Kasumi-1 (cell line): ENCODE data around the gene PCDHGA1.
"Not testable (repeated sequence)": the region's sequence is repeated elsewhere in the genome, so short reads cannot be mapped to it uniquely, and the experiment has no call there.

Experiments
- DNase-seq, 2 experiments: peaks; one replicate each; lab custom pipeline; 2025; lab: John Stamatoyannopoulos, UW

The PCDHGA1 gene

DNA sequence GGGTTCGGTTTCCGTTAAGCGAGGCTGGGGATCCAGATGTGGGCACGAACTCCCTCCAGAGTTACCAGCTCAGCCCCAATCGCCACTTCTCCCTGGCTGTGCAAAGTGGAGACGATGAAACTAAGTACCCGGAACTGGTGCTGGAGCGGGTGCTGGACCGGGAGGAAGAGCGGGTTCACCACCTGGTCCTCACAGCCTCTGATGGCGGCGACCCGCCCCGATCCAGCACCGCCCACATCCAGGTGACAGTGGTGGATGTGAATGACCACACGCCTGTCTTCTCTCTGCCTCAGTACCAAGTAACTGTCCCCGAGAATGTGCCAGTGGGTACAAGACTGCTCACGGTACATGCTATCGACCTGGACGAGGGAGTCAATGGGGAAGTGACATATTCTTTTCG is 53.0 kb downstream of the PCDHGA1 start:
- no peak for DNase-seq

DNA sequence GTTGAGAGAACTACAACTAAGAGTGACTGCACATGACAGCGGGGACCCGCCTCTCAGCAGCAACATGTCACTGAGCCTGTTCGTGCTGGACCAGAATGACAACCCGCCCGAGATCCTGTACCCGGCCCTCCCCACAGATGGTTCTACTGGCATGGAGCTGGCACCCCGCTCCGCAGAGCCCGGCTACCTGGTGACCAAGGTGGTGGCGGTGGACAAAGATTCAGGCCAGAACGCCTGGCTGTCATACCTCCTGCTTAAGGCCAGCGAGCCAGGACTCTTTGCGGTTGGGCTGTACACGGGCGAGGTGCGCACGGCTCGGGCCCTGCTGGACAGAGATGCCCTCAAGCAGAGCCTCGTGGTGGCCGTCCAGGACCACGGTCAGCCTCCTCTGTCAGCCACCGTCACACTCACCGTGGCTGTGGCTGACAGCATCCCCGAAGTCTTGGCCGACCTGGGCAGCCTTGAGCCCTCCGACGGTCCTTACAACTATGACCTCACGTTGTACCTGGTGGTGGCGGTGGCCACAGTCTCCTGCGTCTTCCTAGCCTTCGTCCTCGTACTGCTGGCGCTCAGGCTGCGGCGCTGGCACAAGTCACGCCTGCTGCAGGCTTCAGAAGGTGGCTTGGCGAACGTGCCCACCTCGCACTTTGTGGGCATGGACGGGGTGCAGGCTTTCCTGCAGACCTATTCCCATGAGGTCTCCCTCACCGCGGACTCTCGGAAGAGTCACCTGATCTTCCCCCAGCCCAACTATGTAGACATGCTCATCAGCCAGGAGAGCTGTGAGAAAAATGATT is 54.4 kb downstream of the PCDHGA1 start:
- no peak for DNase-seq

DNA sequence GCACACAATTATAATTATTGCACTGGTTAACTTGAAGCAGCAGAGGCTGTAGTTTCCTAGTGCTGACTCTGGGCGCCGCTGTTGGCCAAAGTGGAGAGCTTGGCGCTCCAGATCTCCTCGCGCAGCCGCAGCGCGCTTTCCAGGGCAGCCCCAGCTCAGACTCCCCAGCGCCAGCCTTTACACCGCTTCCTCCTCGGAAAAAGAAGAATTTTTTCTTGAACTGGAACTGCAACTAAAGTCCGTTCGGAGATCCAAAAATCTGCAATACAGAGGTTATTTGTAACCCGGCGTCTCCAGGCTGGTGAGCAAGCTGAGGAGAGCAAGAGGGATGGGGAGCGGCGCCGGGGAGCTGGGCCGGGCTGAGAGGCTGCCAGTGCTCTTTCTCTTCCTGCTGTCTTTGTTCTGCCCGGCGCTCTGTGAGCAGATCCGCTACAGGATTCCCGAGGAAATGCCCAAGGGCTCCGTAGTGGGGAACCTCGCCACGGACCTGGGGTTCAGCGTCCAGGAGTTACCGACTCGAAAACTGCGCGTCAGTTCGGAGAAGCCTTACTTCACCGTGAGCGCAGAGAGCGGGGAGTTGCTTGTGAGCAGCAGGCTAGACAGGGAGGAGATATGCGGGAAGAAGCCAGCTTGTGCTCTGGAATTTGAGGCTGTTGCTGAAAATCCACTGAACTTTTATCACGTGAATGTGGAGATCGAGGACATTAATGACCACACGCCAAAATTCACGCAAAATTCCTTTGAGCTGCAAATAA is 57.4 kb downstream of the PCDHGA1 start, which contains the start of gene PCDHGB4:
TSS of gene PCDHGB4 (plus strand) at position 142 of the 755 bp plus-strand sequence. CDS start at position 329, 187 bp downstream.
- DNase-seq = not testable (repeated sequence)

DNA sequence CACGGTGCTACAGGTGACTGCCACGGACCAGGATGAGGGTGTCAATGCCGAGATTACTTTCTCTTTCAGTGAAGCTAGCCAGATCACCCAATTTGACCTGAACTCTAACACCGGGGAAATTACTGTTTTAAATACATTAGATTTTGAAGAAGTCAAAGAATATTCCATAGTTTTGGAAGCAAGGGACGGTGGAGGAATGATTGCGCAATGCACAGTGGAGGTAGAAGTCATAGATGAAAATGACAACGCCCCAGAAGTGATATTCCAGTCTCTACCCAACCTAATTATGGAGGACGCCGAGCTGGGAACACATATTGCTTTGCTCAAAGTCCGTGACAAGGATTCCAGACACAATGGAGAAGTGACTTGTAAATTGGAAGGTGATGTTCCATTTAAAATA is 58.3 kb downstream of the PCDHGA1 start:
- DNase-seq = no peak

DNA sequence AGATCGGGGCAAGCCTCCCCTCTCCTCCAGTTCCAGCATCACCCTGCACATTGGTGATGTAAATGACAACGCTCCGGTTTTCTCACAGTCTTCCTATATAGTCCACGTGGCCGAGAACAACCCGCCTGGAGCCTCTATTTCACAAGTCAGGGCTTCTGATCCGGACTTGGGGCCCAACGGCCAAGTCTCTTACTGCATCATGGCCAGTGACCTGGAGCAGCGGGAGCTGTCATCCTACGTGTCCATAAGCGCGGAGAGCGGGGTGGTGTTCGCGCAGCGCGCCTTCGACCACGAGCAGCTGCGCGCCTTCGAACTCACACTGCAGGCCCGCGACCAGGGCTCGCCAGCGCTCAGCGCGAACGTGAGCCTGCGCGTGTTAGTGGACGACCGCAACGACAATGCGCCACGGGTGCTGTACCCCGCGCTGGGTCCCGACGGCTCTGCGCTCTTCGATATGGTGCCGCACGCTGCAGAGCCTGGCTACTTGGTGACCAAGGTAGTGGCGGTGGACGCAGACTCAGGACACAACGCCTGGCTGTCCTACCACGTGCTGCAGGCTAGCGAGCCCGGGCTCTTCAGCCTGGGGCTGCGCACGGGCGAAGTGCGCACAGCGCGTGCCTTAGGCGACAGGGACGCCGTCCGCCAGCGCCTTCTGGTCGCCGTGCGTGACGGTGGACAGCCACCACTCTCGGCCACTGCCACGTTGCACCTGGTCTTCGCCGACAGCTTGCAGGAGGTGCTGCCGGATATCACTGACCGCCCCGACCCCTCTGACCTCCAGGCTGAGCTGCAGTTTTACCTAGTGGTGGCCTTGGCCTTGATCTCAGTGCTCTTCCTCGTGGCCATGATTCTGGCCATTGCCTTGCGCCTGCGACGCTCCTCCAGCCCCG is 59.1 kb downstream of the PCDHGA1 start:
- no peak for DNase-seq

DNA sequence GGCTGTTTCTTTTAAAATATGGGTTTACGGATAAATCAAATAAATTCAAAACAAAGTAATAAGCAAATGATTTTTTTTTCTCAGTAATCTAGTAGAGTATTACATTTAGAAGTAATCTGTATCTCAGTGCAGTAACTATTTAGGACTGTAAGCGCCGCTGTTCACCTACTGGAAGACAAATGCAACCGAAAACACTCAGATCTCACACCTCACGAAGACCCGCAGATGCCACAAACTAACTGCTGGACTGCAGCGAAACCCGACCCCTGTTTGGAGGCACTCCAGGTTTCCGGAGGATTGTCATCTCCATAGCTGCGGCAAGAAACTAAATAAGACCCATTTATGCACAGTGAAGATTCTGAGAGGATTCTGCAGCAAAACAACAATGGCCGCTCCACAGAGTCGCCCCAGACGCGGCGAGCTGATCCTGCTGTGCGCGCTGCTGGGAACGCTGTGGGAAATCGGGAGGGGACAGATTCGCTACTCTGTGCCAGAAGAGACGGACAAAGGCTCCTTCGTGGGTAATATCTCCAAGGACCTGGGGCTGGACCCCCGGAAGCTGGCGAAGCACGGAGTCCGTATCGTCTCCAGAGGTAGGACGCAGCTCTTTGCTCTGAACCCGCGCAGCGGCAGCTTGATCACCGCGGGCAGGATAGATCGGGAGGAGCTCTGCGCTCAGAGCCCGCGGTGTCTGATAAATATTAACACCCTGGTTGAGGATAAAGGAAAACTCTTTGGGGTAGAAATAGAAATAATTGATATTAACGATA is 62.3 kb downstream of the PCDHGA1 start, which contains the start of gene PCDHGA8:
TSS of gene PCDHGA8 (plus strand) at position 205 of the 770 bp plus-strand sequence. CDS start at position 386, 181 bp downstream.
- no peak for DNase-seq

DNA sequence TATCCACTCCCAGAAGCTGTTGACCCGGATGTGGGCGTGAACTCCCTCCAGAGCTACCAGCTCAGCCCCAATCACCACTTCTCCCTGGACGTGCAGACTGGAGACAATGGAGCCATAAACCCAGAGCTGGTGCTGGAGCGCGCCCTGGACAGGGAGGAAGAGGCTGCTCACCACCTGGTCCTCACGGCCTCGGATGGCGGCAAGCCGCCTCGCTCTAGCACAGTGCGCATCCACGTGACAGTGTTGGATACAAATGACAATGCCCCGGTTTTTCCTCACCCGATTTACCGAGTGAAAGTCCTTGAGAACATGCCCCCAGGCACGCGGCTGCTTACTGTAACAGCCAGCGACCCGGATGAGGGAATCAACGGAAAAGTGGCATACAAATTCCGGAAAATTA is 63.0 kb downstream of the PCDHGA1 start:
- DNase-seq = no peak

DNA sequence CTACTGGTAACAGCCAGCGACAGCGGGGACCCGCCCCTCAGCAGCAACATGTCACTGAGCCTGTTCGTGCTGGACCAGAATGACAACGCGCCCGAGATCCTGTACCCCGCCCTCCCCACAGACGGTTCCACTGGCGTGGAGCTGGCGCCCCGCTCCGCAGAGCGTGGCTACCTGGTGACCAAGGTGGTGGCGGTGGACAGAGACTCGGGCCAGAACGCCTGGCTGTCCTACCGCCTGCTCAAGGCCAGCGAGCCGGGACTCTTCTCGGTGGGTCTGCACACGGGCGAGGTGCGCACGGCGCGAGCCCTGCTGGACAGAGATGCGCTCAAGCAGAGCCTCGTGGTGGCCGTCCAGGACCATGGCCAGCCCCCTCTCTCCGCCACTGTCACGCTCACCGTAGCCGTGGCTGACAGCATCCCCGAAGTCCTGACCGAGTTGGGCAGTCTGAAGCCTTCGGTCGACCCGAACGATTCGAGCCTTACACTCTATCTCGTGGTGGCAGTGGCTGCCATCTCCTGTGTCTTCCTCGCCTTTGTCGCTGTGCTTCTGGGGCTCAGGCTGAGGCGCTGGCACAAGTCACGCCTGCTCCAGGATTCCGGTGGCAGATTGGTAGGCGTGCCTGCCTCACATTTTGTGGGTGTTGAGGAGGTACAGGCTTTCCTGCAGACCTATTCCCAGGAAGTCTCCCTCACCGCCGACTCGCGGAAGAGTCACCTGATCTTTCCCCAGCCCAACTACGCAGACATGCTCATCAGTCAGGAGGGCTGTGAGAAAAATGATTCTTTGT is 64.3 kb downstream of the PCDHGA1 start:
- DNase-seq = not testable (repeated sequence)

DNA sequence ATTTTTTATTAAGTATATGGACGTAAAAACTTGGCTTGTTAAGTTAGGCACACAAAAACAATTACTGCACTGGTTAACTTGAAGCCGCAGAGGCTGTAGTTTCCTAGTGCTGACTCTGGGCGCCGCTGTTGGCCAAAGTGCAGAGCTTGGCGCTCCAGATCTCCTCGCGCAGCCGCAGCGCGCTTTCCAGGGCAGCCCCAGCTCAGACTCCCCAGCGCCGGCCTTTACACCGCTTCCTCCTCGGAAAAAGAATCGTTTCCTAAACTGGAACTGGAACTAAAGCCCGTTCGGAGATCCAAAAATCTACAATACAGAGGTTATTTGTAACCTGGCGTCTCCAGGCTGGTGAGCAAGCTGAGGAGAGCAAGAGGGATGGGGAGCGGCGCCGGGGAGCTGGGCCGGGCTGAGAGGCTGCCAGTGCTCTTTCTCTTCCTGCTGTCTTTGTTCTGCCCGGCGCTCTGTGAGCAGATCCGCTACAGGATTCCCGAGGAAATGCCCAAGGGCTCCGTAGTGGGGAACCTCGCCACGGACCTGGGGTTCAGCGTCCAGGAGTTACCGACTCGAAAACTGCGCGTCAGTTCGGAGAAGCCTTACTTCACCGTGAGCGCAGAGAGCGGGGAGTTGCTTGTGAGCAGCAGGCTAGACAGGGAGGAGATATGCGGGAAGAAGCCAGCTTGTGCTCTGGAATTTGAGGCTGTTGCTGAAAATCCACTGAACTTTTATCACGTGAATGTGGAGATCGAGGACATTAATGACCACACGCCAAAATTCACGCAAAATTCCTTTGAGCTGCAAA is 67.6 kb downstream of the PCDHGA1 start, which contains the start of gene PCDHGB5:
TSS of gene PCDHGB5 (plus strand) at position 192 of the 796 bp plus-strand sequence. CDS start at position 373, 181 bp downstream.
- not testable (repeated sequence) for DNase-seq

DNA sequence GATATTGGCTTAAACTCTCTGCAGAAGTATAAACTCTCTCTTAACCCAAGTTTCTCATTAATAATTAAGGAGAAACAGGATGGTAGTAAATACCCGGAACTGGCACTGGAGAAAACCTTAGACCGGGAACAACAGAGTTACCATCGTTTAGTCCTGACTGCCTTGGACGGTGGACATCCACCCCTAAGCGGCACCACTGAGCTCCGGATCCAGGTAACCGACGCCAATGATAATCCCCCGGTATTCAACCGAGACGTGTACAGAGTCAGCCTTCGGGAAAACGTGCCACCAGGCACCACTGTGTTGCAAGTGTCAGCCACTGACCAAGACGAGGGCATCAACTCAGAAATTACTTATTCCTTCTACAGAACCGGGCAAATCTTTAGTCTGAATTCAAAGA is 68.3 kb downstream of the PCDHGA1 start:
- no peak for DNase-seq

DNA sequence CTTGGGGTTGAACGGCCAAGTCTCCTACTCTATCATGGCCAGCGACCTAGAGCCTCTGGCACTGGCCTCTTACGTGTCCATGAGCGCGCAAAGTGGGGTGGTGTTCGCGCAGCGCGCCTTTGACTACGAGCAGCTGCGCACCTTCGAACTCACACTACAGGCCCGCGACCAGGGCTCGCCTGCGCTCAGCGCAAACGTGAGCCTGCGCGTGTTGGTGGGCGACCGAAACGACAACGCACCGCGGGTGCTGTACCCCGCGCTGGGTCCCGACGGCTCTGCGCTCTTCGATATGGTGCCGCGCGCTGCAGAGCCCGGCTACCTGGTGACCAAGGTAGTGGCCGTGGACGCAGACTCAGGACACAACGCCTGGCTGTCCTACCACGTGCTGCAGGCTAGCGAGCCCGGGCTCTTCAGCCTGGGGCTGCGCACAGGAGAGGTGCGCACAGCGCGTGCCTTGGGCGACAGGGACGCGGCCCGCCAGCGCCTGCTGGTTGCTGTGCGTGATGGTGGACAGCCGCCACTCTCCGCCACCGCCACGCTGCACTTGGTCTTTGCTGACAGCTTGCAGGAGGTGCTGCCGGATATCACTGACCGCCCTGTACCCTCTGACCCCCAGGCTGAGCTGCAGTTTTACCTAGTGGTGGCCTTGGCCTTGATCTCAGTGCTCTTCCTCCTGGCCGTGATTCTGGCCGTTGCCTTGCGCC is 69.4 kb downstream of the PCDHGA1 start:
- no peak for DNase-seq

DNA sequence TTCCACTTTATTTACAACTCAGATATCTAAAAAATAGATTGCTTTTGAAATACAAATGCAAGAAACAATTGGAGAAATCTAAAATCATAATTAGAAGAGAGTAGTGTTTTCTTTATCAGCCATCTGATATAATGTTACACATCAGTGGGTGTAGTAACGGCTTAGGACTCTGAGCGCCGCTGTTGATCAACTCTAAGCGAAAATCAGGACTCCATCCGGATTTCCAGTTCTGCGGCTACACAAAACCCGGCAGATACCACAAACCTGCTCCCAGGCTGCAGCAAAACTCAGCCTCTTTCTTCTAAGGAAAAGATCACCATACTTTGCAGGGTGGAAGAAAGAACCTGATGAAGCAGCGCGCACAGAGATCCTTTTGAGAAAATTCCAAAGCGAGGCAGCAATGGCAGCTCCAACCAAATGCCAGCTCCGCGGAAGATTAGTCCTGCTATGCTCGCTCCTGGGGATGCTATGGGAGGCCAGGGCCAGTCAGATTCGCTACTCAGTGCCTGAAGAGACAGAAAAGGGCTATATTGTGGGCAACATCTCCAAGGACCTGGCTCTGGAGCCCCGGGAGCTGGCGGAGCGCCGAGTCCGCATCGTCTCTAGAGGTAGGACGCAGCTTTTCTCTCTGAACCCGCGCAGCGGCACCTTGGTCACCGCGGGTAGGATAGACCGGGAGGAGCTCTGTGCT is 72.4 kb downstream of the PCDHGA1 start, which contains the start of gene PCDHGA9:
TSS of gene PCDHGA9 (plus strand) at position 226 of the 691 bp plus-strand sequence. CDS start at position 401, 175 bp downstream.
- no peak for DNase-seq

DNA sequence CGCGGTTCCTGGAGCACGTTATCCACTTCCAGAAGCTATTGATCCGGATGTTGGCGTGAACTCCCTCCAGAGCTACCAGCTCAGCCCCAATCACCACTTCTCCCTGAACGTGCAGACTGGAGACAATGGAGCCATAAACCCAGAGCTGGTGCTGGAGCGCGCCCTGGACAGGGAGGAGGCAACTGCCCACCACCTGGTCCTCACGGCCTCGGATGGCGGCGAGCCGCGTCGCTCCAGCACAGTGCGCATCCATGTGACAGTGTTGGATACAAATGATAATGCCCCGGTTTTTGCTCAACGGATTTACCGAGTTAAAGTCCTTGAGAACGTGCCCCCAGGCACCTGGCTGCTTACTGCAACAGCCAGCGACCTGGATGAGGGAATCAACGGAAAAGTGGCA is 73.1 kb downstream of the PCDHGA1 start:
- no peak for DNase-seq

DNA sequence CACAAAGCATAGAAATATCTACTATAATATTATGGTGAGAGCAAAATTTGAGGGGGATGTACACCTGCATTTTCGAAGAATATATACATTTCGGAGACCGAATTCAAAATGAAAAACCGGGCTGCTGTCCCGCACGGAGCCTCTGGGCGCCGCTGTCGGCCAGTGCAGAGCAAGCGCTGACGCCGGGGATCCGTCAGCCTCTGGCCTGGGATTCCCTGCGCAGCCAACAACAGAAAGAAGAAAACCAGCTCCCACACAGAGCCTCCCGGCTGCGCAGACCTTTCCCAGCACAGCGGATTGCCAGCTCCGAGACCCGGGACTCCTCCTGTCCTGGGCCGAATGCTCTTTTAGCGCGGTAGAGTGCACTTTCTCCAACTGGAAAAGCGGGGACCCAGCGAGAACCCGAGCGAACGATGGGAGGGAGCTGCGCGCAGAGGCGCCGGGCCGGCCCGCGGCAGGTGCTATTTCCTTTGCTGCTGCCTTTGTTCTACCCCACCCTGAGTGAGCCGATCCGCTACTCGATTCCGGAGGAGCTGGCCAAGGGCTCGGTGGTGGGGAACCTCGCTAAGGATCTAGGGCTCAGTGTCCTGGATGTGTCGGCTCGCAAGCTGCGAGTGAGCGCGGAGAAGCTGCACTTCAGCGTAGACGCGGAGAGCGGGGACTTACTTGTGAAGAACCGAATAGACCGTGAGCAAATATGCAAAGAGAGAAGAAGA is 77.6 kb downstream of the PCDHGA1 start, which contains the start of gene PCDHGB6:
TSS of gene PCDHGB6 (plus strand) at position 232 of the 716 bp plus-strand sequence. CDS start at position 414, 182 bp downstream.
- DNase-seq = not testable (repeated sequence)

DNA sequence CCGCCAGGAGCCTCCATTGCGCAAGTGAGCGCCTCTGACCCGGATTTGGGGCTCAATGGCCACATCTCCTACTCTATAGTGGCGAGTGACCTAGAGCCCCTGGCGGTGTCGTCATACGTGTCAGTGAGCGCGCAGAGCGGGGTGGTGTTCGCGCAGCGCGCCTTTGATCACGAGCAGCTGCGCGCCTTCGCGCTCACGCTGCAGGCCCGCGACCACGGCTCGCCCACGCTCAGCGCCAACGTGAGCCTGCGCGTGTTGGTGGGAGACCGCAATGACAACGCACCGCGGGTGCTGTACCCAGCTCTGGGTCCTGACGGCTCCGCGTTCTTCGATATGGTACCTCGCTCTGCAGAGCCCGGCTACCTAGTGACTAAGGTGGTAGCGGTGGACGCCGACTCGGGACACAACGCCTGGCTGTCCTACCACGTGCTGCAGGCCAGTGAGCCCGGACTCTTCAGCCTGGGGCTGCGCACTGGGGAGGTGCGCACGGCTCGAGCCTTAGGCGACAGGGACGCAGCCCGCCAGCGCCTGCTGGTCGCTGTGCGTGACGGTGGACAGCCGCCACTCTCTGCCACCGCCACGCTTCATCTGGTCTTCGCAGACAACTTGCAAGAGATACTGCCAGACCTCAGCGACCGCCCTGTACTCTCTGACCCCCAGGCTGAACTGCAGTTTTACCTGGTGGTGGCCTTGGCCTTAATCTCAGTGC is 79.4 kb downstream of the PCDHGA1 start:
- DNase-seq = no peak

DNA sequence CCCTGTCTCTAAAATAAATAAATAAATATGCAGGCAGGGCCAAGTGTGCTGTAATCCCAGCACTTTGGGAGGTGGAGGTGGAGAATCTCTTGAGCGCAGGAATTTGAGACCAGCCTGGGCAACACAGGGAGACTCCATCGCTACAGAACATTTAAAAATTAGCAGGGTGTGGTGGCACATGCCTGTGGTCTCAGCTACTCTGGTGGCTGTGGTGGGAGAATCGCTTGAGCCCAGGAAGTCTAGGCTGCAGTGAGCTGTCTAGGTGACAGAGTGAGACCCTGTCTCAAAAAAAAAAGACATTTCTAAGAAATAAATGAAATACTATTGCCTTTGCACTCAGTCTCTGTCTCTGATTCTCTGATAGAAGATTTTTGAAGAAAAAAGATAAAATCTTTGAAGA is 81.3 kb downstream of the PCDHGA1 start:
- DNase-seq = no peak
